ENCODE data around the gene FARSA. TPM values are rescaled to one million over a fixed set of nuclear protein-coding genes. Genes with fewer than 3 reads are reported as not detected.
"Not testable (repeated sequence)": the region's sequence is repeated elsewhere in the genome, so short reads cannot be mapped to it uniquely, and the experiment has no call there.

The FARSA gene
- total and polyA plus RNA-seq, 2 of the 8 experiments (the other 6 are each of a cell fraction or from before 2014, with no cell fraction given): 61.0 to 103 TPM

GRCh38 chr19:12955996-12956395 is 22.5 kb upstream of the FARSA start (continued):
- no peak for TF ChIP-seq SP2 (IDR thresholded peaks at IDR 0.05; ENCODE audit: low read length)
- TF ChIP-seq PHF8 (conservative IDR thresholded peaks at IDR 0.05; ENCODE audit: low read depth, low read length): no peak
- no peak for TF ChIP-seq NRF1 (IDR thresholded peaks at IDR 0.05; ENCODE audit: low read depth, low read length)

DNA sequence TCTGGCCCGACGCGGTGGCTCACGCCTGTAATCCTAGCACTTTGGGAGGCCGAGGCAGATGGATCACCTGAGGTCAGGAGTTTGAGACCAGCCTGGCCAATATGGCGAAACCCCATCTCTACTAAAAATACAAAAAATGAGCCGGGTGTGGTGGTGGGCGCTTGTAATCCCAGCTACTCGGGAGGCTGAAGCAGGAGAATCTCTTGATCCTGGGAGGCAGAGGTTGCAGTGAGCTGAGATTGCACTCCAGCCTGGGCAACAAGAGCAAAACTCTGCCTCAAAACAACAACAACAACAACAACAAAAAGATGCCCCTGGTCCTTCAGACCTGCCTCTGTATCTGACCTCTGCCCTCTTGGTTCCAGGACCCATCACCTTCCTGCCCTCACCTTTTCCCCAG is 22.1 kb upstream of the FARSA start:
- not testable (repeated sequence) for DNase-seq (ENCODE audit: low read depth in 1 of 2, low spot score in 2 of 2); H4K8ac ChIP-seq (ENCODE audit: extremely low read depth, insufficient read depth, low read length); H3K27me3 ChIP-seq (replicated peaks in 1 of 4; ENCODE audit: control insufficient read depth in 3 of 4, extremely low read depth in 1 of 4, insufficient read depth in 3 of 4, low read length in 3 of 4); H3K27ac ChIP-seq (ENCODE audit: low read depth, low read length); H2BK120ac ChIP-seq (replicated peaks; ENCODE audit: low read depth, low read length); H2BK12ac ChIP-seq (ENCODE audit: low read depth, low read length); H2BK5ac ChIP-seq (ENCODE audit: low read depth, low read length); H3K56ac ChIP-seq (replicated peaks; ENCODE audit: insufficient read length, low read depth, low read length); H3K23ac ChIP-seq (ENCODE audit: insufficient read length); H3K23me2 ChIP-seq (ENCODE audit: low read depth, low read length); H4K5ac ChIP-seq (ENCODE audit: insufficient read length, low read depth, low read length); FAIRE-seq; H4K20me1 ChIP-seq (replicated peaks in 1 of 2; ENCODE audit: control insufficient read depth in 1 of 2, insufficient read depth in 2 of 2, low read length in 2 of 2); H2AFZ ChIP-seq (ENCODE audit: low read length); H3K4ac ChIP-seq (replicated peaks; ENCODE audit: insufficient read length, low read depth, low read length); H3K79me1 ChIP-seq (ENCODE audit: low read depth, low read length); H3K18ac ChIP-seq (ENCODE audit: extremely low read depth, low read length); H2BK20ac ChIP-seq (ENCODE audit: low read length); H3K4me1 ChIP-seq (replicated peaks in 1 of 4; ENCODE audit: control insufficient read depth in 3 of 4, insufficient read depth in 4 of 4, low read length in 3 of 4); H3K9me3 ChIP-seq (ENCODE audit: insufficient read depth in 2 of 2, low read depth in 1 of 2, low read length in 1 of 2); H4K91ac ChIP-seq (replicated peaks; ENCODE audit: insufficient read length, low read length); H2AK5ac ChIP-seq (ENCODE audit: low read depth, low read length); H3K14ac ChIP-seq (ENCODE audit: insufficient read length); H2BK15ac ChIP-seq (ENCODE audit: low read length)
- peaks cover 3 to 36% (median 5%) of the 10 kb centered on the region in 4 experiments; a peak in 5 of 8 replicates for H3K36me3 ChIP-seq (ENCODE audit: control insufficient read depth in 2 of 4, insufficient read depth in 4 of 4, low read length in 3 of 4)
- peak overlapping the region; percentile 67 to 81 for H3K4me2 ChIP-seq (ENCODE audit: insufficient read depth in 1 of 2, low read depth in 2 of 2, low read length in 2 of 2)
- H3K9ac ChIP-seq (replicated peaks in 1 of 4; ENCODE audit: extremely low read depth in 1 of 4, low read depth in 3 of 4, low read length in 3 of 4): peak overlapping the region in 1 of 4 experiments; percentile 58; a peak in 1 of 7 replicates
- H3K4me3 ChIP-seq (ENCODE audit: extremely low read depth in 1 of 4, insufficient read depth in 2 of 4, low read depth in 3 of 4, low read length in 4 of 4): peak overlapping the region; percentile 82 to 91 (median 88); a peak in 5 of 8 replicates
- ChIA-PET POLR2A (ENCODE audit: partially characterized antibody) (interaction anchor here (1.1 to 8.1 kb wide), 16 partner anchors 7 to 148 kb away, joined by 3 to 71 read pairs (median 4); partner anchors contain the start of genes CALR, KLF1, RAD23A and SYCE2), CTCF (ENCODE audit: partially characterized antibody) (interaction anchor here (6.7 kb wide), 1 partner anchor 11 kb away, joined by 62 read pairs; no protein-coding TSS in a partner anchor)
- peaks cover 4 to 27% of the 10 kb centered on the region in 2 experiments; a peak in 3 of 4 replicates for H3K79me2 ChIP-seq (ENCODE audit: control insufficient read depth in 1 of 2, insufficient read depth in 2 of 2, low read length in 2 of 2)
- 96% methylated on average over 9 of the region's 9 CpGs; no CpG with 5 or more reads in 1 of the 2 experiments for WGBS, 2 experiments (ENCODE audit: extremely low coverage in 1 of 2, insufficient coverage in 1 of 2, insufficient read length in 1 of 2, insufficient replicate concordance in 2 of 2, low coverage in 1 of 2, low lambda C conversion rate in 2 of 2, missing lambda C conversion rate in 1 of 2)
